Endothelial cell of umbilical vein (primary cell): ENCODE data around the gene SIN3B. TPM values are rescaled to one million over a fixed set of nuclear protein-coding genes. Genes with fewer than 3 reads are reported as not detected.

Experiments
- BruUV-seq: library from RNA; stranded (reverse); fragments of 400-500 nt; replicated peaks from 2 replicates; lab custom pipeline; 2021; lab: Mats Ljungman, UMichigan
- CTCF ChIA-PET: fragments of 300-600, 350-600 bp; sonication (Branson Sonifier 250); formaldehyde crosslinking; loops from one replicate; lab custom pipeline; 2021; ENCODE audit warnings: antibody characterized with exemption, inconsistent platforms; lab: Charles Lee
- POLR2A ChIA-PET: fragments of 300-600, 350-600 bp; sonication (Branson Sonifier 250); formaldehyde crosslinking; loops from one replicate; lab custom pipeline; 2021; ENCODE audit warnings: antibody characterized with exemption, inconsistent platforms; lab: Charles Lee
- DNase-seq: peaks from one replicate; pipeline ENCODE4 v3.0.0-alpha.2; 2011; ENCODE audit warnings: low read depth, low spot score
- FAIRE-seq: peaks from 2 replicates; lab custom pipeline; 2011; peaks lifted over from hg19 to GRCh38; lab: Jason Lieb, UNC
- H2AFZ ChIP-seq: 2 replicates; pipeline ENCODE4 v1.6.0; 2012; ENCODE audit warnings: low read depth, low read length, control low read depth, inconsistent platforms
- H3K27ac ChIP-seq: 2 replicates; pipeline ENCODE4 v1.5.1; 2011; ENCODE audit warnings: low read depth, mild to moderate bottlenecking, control low read depth, low read length, moderate library complexity; ENCODE audit not compliant: insufficient read depth
- H3K27me3 ChIP-seq, 2 experiments: 2 replicates each; pipeline versions ENCODE4 v1.6.0 to v1.6.1; 2011; ENCODE audit warnings: low read length in 2 of 2, mixed read lengths in 1 of 2; ENCODE audit not compliant: control insufficient read depth in 2 of 2, insufficient read depth in 2 of 2
- H3K36me3 ChIP-seq, 2 experiments: 2 replicates in 1 of 2; 3 replicates in 1 of 2; pipeline ENCODE4 v1.5.1; 2011; ENCODE audit warnings: low read length in 2 of 2, mild to moderate bottlenecking in 1 of 2, moderate library complexity in 1 of 2; ENCODE audit not compliant: control insufficient read depth in 2 of 2, insufficient read depth in 2 of 2; ENCODE audit errors: extremely low read depth in 1 of 2
- H3K4me1 ChIP-seq: 3 replicates; pipeline ENCODE4 v1.5.1; 2011; ENCODE audit warnings: mild to moderate bottlenecking, low read length; ENCODE audit not compliant: control insufficient read depth, insufficient read depth; ENCODE audit errors: extremely low read depth
- H3K4me2 ChIP-seq: 2 replicates; pipeline ENCODE4 v1.6.1; 2011; ENCODE audit warnings: low read length, control low read depth, mixed read lengths; ENCODE audit not compliant: insufficient read depth
- H3K4me3 ChIP-seq, 3 experiments: fragments of 200-600 bp in 1 of 3; sonication (generic), shearing (Covaris generic) in 1 of 3; replicated peaks in 1 of 3; 2 replicates each; pipeline ENCODE4 v1.5.1; 2011 to 2016; ENCODE audit warnings: control low read depth in 3 of 3, low read length in 3 of 3, mild to moderate bottlenecking in 2 of 3, inconsistent platforms in 1 of 3, low read depth in 1 of 3, moderate library complexity in 1 of 3; ENCODE audit not compliant: insufficient read depth in 1 of 3
- H3K79me2 ChIP-seq: 2 replicates; pipeline ENCODE4 v1.6.0; 2012; ENCODE audit warnings: low read length, inconsistent platforms; ENCODE audit not compliant: control insufficient read depth, insufficient read depth
- H3K9ac ChIP-seq: replicated peaks from 2 replicates; pipeline ENCODE3; 2011; ENCODE audit warnings: low read length, control low read depth; ENCODE audit not compliant: insufficient read depth; ENCODE audit errors: extremely low read depth
- H3K9me1 ChIP-seq: replicated peaks from 3 replicates; pipeline ENCODE4 v1.6.0; 2011; ENCODE audit warnings: mild to moderate bottlenecking, low read length; ENCODE audit not compliant: control insufficient read depth, insufficient read depth; ENCODE audit errors: extremely low read depth
- H3K9me3 ChIP-seq: replicated peaks from 2 replicates; pipeline ENCODE4 v1.5.1; 2012; ENCODE audit warnings: low read length, inconsistent platforms; ENCODE audit not compliant: control insufficient read depth, insufficient read depth
- H4K20me1 ChIP-seq: replicated peaks from 2 replicates; pipeline ENCODE3; 2011; ENCODE audit warnings: mild to moderate bottlenecking, low read length; ENCODE audit not compliant: control insufficient read depth, insufficient read depth; ENCODE audit errors: extremely low read depth
- CTCF ChIP-seq, 2 donors: IDR thresholded peaks; 1 replicate in 1 of 2; 2 replicates in 1 of 2; pipeline ENCODE4 v1.5.1; 2011; ENCODE audit warnings: low read length in 2 of 2, mild to moderate bottlenecking in 2 of 2, moderate library complexity in 2 of 2, control low read depth in 1 of 2, inconsistent platforms in 1 of 2, low read depth in 1 of 2; ENCODE audit not compliant: insufficient read depth in 1 of 2; ENCODE audit errors: extremely low read depth in 1 of 2
- EZH2 ChIP-seq: IDR thresholded peaks from 2 replicates; pipeline ENCODE4 v1.6.1; 2012; ENCODE audit warnings: borderline replicate concordance, low read depth, mild to moderate bottlenecking, moderate library complexity, low read length, inconsistent platforms; ENCODE audit not compliant: severe bottlenecking
- FOS ChIP-seq: IDR thresholded peaks from 2 replicates; pipeline ENCODE4 v1.6.1; 2011; ENCODE audit warnings: mild to moderate bottlenecking, low read length, moderate library complexity, borderline replicate concordance; ENCODE audit not compliant: insufficient read depth
- GATA2 ChIP-seq: IDR thresholded peaks from 2 replicates; pipeline ENCODE4 v1.7.0; 2011; ENCODE audit warnings: low read depth, mild to moderate bottlenecking, moderate library complexity, mixed read lengths, low read length; ENCODE audit not compliant: insufficient read length, insufficient read depth
- JUN ChIP-seq: IDR thresholded peaks from 2 replicates; pipeline ENCODE4 v1.6.1; 2011; ENCODE audit warnings: borderline replicate concordance, low read depth; ENCODE audit not compliant: insufficient read length, insufficient read depth
- MAX ChIP-seq: IDR thresholded peaks from 2 replicates; pipeline ENCODE4 v1.6.1; 2011; ENCODE audit not compliant: insufficient read depth, insufficient read length
- MYC ChIP-seq: IDR thresholded peaks from one replicate; pipeline ENCODE4 v1.6.1; 2011; ENCODE audit warnings: mild to moderate bottlenecking, low read depth, low read length
- POLR2A ChIP-seq: IDR thresholded peaks from 2 replicates; pipeline ENCODE4 v1.6.1; 2012; ENCODE audit warnings: low read depth, mild to moderate bottlenecking, control low read depth, low read length
- POLR2AphosphoS5 ChIP-seq: IDR thresholded peaks from 2 replicates; pipeline ENCODE4 v1.6.1; 2012; ENCODE audit warnings: low read depth, mild to moderate bottlenecking, control low read depth, low read length, moderate library complexity; ENCODE audit not compliant: insufficient read depth
- dilution Hi-C: fragments of 300-500 bp; cut with MboI; formaldehyde crosslinking; loops from one replicate; pipeline ENCODE4 v1.15.0; 2019; ENCODE audit warnings: low sequenced_read_pairs; ENCODE audit not compliant: extremely low pct_ligation_motif_present
- intact Hi-C: fragments of 100-400 bp; cut with micrococcal nuclease; formaldehyde crosslinking; loops from one replicate; pipeline ENCODE4 v1.10.0; 2022
- polyA plus RNA-seq, 4 experiments: library from polyadenylated mRNA; depleted of rRNA in 3 of 4; stranded (reverse) in 3 of 4; unstranded in 1 of 4; fragments of >200 nt; gene quantifications; 2 replicates each; pipeline versions ENCODE4 v1.2.1 to v1.2.3, GENCODE V29; 2011 to 2012; ENCODE audit warnings: missing spikeins in 1 of 4
- total RNA-seq: library from RNA; stranded (reverse); gene quantifications from 2 replicates; pipeline ENCODE4 v1.2.3, GENCODE V29; 2021

Gene SIN3B
- total and polyA plus RNA-seq, 2 donors (not counting 3 experiments of a cell fraction or from before 2014, with no cell fraction given): 46.2 to 75.0 TPM

- H3K9ac ChIP-seq: no peak overlapping the region
- H3K27me3 ChIP-seq: no peaks in the 10 kb centered on the region
- BruUV-seq: no TSS peak
- no peak overlapping the region for H3K27ac ChIP-seq
- peaks cover 7% of the 10 kb centered on the region for H3K4me1 ChIP-seq
- H2AFZ ChIP-seq: no peak overlapping the region
- no peak overlapping the region for H3K4me3 ChIP-seq
- dilution Hi-C loops: no loop called here
- ChIA-PET POLR2A (no interaction called here), CTCF (no interaction called here)
- intact Hi-C loops: no loop called here
- H3K36me3 ChIP-seq: no peaks in the 10 kb centered on the region
- no peaks in the 10 kb centered on the region for H3K79me2 ChIP-seq
- DNase-seq (no peak), FAIRE-seq (no peak)
- H4K20me1 ChIP-seq: no peaks in the 10 kb centered on the region
- no peak overlapping the region for H3K4me2 ChIP-seq
- TF ChIP-seq CTCF (IDR thresholded peaks at IDR 0.05; ENCODE audit: extremely low read depth in 1 of 2, insufficient read depth in 1 of 2, low read depth in 1 of 2, low read length in 2 of 2) (no peak), EZH2 (no peak), MYC (no peak), POLR2AphosphoS5 (no peak), FOS (no peak), MAX (no peak), GATA2 (no peak), JUN (no peak), POLR2A (no peak)
- no peaks in the 10 kb centered on the region for H3K9me3 ChIP-seq
- H3K9me1 ChIP-seq: no peaks in the 10 kb centered on the region
Observed at GRCh38 chr19:16892868-16893685, 63.9 kb downstream of the SIN3B start.
